KMS-11 (cell line): Measurements from ENCODE around the gene PDE6H.

ENCODE experiments used
- H2AFZ ChIP-seq: fragments of 200-600 bp; sonication (generic); 2 replicates; pipeline ENCODE4 v1.6.1; 2016; ENCODE audit warnings: antibody characterized with exemption, mixed run types, low read depth
- H3K27ac ChIP-seq: fragments of 200-600 bp; sonication (generic); 2 replicates; pipeline ENCODE4 v1.6.1; 2016; ENCODE audit warnings: mild to moderate bottlenecking, mixed run types
- H3K27me3 ChIP-seq: fragments of 200-600 bp; sonication (generic); 2 replicates; pipeline ENCODE4 v1.6.1; 2017; ENCODE audit warnings: mild to moderate bottlenecking, low read depth, mixed run types, moderate library complexity; ENCODE audit not compliant: insufficient read depth
- H3K36me3 ChIP-seq: fragments of 200-600 bp; sonication (generic); 2 replicates; pipeline ENCODE4 v1.6.1; 2017; ENCODE audit warnings: mild to moderate bottlenecking, mixed run types; ENCODE audit not compliant: insufficient read depth
- H3K4me1 ChIP-seq: fragments of 200-600 bp; sonication (generic); 2 replicates; pipeline ENCODE4 v1.6.1; 2016; ENCODE audit warnings: mild to moderate bottlenecking, low read depth, mixed run types; ENCODE audit not compliant: poor library complexity, severe bottlenecking
- H3K4me2 ChIP-seq: fragments of 200-600 bp; sonication (generic); 2 replicates; pipeline ENCODE4 v1.7.0; 2016; ENCODE audit warnings: mild to moderate bottlenecking, mixed run types
- H3K4me3 ChIP-seq: fragments of 200-600 bp; sonication (generic); IDR thresholded peaks from 2 replicates; pipeline ENCODE4 v1.6.1; 2017; ENCODE audit warnings: low read depth, low read length, mixed read lengths; ENCODE audit not compliant: insufficient read depth
- H3K79me2 ChIP-seq: fragments of 200-600 bp; sonication (generic); 2 replicates; pipeline ENCODE4 v1.6.1; 2016; ENCODE audit warnings: low read depth, mixed run types; ENCODE audit not compliant: insufficient read depth
- H3K9ac ChIP-seq: fragments of 200-600 bp; sonication (generic); 2 replicates; pipeline ENCODE4 v1.6.1; 2016; ENCODE audit warnings: mild to moderate bottlenecking, mixed run types
- H4K20me1 ChIP-seq: fragments of 200-600 bp; sonication (generic); 2 replicates; pipeline ENCODE4 v1.6.1; 2016; ENCODE audit warnings: mild to moderate bottlenecking, mixed run types; ENCODE audit not compliant: insufficient read depth
- TF ChIP-seq, protein P1 (sequence below): fragments of 200-600 bp; sonication (generic); conservative IDR thresholded peaks from 2 replicates; pipeline ENCODE4 v1.6.1; 2017; ENCODE audit warnings: low read depth, mild to moderate bottlenecking, antibody characterized with exemption, low read length, moderate library complexity, mixed read lengths

The PDE6H gene

GRCh38 chr12:14968478-14968877, 4.4 kb upstream of the PDE6H start:
- H3K36me3 ChIP-seq, result no peaks in the 10 kb centered on the region
- H3K79me2 ChIP-seq, result no peaks in the 10 kb centered on the region
- H3K27ac ChIP-seq, result no peak overlapping the region
- H3K27me3 ChIP-seq, result no peaks in the 10 kb centered on the region
- TF ChIP-seq, protein P1, sequence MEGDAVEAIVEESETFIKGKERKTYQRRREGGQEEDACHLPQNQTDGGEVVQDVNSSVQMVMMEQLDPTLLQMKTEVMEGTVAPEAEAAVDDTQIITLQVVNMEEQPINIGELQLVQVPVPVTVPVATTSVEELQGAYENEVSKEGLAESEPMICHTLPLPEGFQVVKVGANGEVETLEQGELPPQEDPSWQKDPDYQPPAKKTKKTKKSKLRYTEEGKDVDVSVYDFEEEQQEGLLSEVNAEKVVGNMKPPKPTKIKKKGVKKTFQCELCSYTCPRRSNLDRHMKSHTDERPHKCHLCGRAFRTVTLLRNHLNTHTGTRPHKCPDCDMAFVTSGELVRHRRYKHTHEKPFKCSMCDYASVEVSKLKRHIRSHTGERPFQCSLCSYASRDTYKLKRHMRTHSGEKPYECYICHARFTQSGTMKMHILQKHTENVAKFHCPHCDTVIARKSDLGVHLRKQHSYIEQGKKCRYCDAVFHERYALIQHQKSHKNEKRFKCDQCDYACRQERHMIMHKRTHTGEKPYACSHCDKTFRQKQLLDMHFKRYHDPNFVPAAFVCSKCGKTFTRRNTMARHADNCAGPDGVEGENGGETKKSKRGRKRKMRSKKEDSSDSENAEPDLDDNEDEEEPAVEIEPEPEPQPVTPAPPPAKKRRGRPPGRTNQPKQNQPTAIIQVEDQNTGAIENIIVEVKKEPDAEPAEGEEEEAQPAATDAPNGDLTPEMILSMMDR, result no peak
- no peaks in the 10 kb centered on the region for H3K4me1 ChIP-seq
- no peak overlapping the region for H3K4me3 ChIP-seq
- H2AFZ ChIP-seq, result no peak overlapping the region
- H3K9ac ChIP-seq, result no peak overlapping the region
- no peak overlapping the region for H3K4me2 ChIP-seq
- no peaks in the 10 kb centered on the region for H4K20me1 ChIP-seq

- Histone ChIP-seq H4K20me1 (no peaks in the 10 kb centered on the region), H3K27me3 (no peaks in the 10 kb centered on the region), H3K4me1 (no peaks in the 10 kb centered on the region), H3K79me2 (no peaks in the 10 kb centered on the region), H3K27ac (no peak overlapping the region), H2AFZ (no peak overlapping the region), H3K4me2 (no peak overlapping the region), H3K4me3 (no peak overlapping the region), H3K9ac (no peak overlapping the region), H3K36me3 (no peaks in the 10 kb centered on the region)
- TF ChIP-seq, protein P1, result no peak
Measured at GRCh38 chr12:14970473-14970872, 2.4 kb upstream of the PDE6H start.

GRCh38 chr12:14974633-14975032, 1.8 kb downstream of the PDE6H start:
- no peaks in the 10 kb centered on the region for H3K36me3 ChIP-seq
- TF ChIP-seq, protein P1, result no peak
- H3K79me2 ChIP-seq, result no peaks in the 10 kb centered on the region
- H2AFZ ChIP-seq, result no peak overlapping the region
- no peak overlapping the region for H3K4me3 ChIP-seq
- H3K4me1 ChIP-seq, result no peaks in the 10 kb centered on the region
- H3K27ac ChIP-seq, result no peak overlapping the region
- no peaks in the 10 kb centered on the region for H3K27me3 ChIP-seq
- no peak overlapping the region for H3K4me2 ChIP-seq
- no peak overlapping the region for H3K9ac ChIP-seq
- H4K20me1 ChIP-seq, result no peaks in the 10 kb centered on the region

GRCh38 chr12:14975457-14975856, 2.6 kb downstream of the PDE6H start:
- Histone ChIP-seq H3K9ac (no peak overlapping the region), H4K20me1 (no peaks in the 10 kb centered on the region), H3K79me2 (no peaks in the 10 kb centered on the region), H3K4me2 (no peak overlapping the region), H3K27ac (no peak overlapping the region), H3K4me3 (no peak overlapping the region), H3K36me3 (no peaks in the 10 kb centered on the region), H2AFZ (no peak overlapping the region), H3K4me1 (no peaks in the 10 kb centered on the region), H3K27me3 (no peaks in the 10 kb centered on the region)
- TF ChIP-seq, protein P1, result no peak
